GM12864 (cell line): ENCODE data around the gene RRP1.

Experiments
- DNase-seq: peaks from one replicate; pipeline ENCODE4 v3.0.0-alpha.2; 2011; ENCODE audit warnings: low read depth
- H3K4me3 ChIP-seq: 2 replicates; pipeline ENCODE4 v1.5.1; 2011; ENCODE audit warnings: mild to moderate bottlenecking, low read depth, low read length, control low read depth
- TF ChIP-seq, protein P1 (sequence below): IDR thresholded peaks from 2 replicates; pipeline ENCODE4 v1.5.1; 2011; ENCODE audit warnings: low read depth, mild to moderate bottlenecking, moderate library complexity, low read length, control low read depth, inconsistent platforms; ENCODE audit errors: missing control alignments

The RRP1 gene

DNA sequence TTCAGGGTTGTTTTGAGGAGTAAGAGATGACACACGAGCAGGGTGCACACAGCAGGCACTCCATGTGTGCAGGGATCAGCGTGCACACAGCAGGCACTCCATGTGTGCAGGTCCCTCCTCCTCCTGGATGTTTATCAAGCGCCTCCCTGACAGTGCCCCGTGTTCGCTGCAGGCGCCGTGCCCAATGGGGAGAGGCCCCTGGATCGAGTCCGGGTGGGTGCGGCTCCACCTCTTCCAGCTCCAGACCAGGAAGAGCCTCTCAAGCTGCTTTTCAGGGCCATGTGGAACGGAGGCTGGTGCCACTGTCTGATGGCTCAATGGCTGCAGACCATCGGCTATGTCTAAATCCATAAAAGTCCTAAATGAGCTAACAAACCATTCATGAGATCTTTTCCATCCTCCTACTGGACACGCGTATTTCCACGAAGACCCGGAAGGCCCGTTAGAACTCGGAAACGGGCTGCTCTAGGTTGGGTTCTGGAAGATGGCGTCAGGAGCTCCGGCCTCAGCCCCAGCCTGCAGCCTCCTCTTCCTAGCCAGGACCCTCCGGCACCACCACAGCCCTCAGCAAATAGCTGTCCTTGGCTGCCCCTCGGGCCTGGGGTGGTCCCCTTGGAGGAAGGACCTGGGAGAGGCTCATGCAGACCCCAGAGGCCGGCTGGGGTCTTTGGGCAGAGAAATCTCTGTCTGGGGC lies 36.0 kb downstream of the RRP1 start:
- no peak overlapping the region for H3K4me3 ChIP-seq
- TF ChIP-seq, protein P1, sequence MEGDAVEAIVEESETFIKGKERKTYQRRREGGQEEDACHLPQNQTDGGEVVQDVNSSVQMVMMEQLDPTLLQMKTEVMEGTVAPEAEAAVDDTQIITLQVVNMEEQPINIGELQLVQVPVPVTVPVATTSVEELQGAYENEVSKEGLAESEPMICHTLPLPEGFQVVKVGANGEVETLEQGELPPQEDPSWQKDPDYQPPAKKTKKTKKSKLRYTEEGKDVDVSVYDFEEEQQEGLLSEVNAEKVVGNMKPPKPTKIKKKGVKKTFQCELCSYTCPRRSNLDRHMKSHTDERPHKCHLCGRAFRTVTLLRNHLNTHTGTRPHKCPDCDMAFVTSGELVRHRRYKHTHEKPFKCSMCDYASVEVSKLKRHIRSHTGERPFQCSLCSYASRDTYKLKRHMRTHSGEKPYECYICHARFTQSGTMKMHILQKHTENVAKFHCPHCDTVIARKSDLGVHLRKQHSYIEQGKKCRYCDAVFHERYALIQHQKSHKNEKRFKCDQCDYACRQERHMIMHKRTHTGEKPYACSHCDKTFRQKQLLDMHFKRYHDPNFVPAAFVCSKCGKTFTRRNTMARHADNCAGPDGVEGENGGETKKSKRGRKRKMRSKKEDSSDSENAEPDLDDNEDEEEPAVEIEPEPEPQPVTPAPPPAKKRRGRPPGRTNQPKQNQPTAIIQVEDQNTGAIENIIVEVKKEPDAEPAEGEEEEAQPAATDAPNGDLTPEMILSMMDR = no peak
- no peak for DNase-seq

DNA sequence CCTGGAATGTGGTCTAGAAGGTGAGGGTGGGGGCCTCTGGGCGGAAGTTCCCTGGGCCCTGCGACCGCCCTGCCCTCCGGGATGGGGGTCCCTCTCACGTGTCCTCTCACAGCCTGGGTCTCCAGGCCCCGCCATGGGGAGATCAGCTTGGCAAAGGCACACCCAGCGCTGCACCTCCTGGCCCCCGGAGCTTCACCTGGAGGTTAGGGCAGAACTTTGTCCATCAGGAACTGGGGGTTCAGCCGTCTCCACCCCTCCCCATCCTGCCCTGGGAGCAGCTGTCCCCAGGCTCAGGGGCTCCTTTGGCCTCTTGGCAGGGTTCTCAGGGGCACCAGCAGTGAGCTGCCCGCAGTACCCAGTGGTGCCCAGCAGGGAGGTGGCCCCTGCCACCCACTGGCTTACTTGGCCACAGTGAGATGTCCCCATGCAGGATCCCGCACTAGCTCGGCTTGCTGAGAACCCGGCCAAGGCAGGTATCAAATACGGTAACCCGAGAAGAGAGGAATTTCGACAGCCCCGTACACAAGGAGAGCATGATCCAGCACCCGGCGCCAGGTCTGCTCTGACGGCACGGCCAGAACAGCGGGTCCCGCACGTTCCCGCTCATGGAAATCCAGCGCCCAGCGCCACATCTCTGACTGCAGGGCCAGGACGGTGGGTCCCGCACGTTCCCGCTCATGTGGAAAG lies 36.7 kb downstream of the RRP1 start:
- DNase-seq = no peak
- TF ChIP-seq, protein P1 = peak; percentile 41
- no peak overlapping the region for H3K4me3 ChIP-seq

DNA sequence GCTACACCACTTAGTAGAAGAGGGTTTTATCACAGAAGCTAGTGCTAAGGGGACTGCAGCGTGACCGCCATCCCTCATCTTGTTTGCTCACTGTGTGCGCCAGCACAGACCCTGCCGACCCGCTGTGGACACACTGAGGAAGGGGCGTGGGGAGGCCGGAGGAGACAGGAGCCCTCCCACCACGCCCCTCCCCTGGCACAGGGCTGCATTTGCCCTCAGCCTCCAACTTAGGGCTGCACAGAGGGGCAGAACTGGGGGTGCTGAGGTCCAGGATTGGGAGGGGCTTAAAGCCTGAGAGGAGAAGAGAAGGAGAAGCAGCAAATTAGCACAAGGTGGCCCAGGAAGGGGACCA lies 37.2 kb downstream of the RRP1 start:
- H3K4me3 ChIP-seq = no peak overlapping the region
- TF ChIP-seq, protein P1 = no peak
- DNase-seq = no peak

DNA sequence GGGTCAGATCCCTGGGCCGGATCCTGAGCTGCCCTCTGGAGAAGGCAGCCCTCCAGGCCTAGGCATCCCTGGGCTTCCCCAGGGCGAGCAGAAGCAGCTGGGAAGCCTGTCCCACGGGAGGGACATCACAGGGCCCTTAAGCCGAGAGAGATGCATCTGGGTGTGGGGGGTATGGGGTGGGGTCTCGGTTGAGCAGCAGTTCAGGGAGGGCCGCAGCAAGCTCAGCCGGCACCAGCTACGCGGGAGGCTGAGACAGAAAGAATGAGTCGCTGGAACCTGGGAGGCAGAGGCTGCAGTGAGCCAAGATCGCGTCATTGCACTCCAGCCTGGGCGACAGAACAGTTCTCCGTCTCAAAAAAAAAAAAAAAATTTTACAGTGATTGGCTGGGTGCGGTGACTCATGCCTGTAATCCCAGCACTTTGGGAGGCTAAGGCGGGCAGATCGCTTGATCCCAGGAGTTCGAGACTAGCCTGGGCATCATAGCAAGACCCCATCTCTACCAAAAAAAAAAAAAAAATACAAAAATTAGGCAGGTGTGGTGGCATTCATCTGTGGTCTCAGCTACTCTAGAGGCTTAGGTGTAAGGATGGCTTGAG lies 37.7 kb downstream of the RRP1 start:
- DNase-seq = no peak
- TF ChIP-seq, protein P1 = no peak
- no peak overlapping the region for H3K4me3 ChIP-seq

DNA sequence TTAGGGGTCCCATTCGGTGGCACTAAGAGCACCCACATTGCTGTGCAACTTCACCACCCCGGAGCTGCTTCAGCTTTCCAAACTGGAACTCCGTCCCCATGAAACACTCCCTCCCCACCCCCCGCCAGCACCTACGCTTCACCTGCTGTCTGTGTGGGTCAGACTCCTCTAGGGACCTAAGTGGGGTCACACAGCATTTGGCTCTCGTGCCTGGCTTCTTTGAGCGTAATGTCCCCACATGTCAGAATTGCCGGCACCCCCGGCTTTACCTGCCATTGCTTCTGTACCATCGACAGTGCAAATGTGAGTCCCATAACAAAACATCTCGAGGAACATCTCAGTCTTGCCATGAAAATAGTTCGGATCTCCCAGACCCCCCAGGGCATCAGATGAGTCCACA lies 39.8 kb downstream of the RRP1 start:
- no peak for DNase-seq
- H3K4me3 ChIP-seq = no peak overlapping the region
- TF ChIP-seq, protein P1 = no peak

DNA sequence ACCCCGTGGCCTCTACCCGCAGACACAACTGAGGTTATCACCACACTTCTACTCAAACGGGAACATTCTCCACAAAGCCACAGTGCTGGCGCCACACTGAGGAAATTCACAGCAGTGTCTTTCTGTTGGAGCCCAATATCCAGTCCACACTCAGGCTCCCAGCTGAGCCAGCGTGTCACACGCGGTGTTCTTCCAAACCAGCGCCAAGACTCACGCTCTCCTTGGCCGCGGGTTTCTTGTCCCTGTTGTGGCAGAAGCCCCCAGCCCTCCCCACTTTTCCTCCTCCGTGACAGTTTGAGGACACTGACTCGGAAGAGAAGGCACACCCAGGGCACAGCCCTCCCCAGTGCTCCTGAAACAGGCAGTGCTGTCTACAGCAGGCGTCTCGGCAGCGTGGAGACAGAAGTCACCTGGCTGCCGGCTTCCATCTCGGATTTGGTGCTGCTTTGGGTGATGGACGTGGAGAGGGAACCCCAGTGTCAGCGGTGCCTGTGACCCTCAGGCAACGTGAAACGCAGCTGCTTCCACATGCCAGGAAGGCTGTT lies 40.3 kb downstream of the RRP1 start:
- TF ChIP-seq, protein P1 = no peak
- DNase-seq = no peak
- no peak overlapping the region for H3K4me3 ChIP-seq

DNA sequence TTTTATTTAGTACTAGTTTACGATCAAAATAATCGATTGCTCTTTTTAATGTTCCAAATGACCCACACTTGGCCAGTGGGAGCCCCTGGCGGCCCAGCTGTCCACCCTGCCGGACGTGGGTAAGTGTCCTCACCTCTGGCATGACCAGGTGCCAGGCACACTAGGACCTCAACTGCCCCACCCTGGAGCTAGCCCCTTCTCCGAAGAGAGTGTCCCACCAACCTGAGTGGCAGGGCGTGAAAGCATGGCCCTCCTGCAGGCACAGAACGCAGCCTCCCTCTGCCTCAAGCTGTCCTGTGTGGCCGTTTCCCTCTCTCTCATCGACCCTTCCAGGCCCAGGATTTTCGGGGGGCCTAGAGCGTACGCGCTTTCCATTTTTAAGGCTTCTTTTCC lies 42.8 kb downstream of the RRP1 start:
- H3K4me3 ChIP-seq = no peak overlapping the region
- DNase-seq = no peak
- TF ChIP-seq, protein P1 = no peak
